ENCODE results near the gene NT5DC1. TPM values are rescaled to one million over a fixed set of nuclear protein-coding genes. Genes with fewer than 3 reads are reported as not detected.

NT5DC1 gene
- total RNA-seq, 2 donors from 2014 or later = 37.5 to 47.1 TPM

DNA sequence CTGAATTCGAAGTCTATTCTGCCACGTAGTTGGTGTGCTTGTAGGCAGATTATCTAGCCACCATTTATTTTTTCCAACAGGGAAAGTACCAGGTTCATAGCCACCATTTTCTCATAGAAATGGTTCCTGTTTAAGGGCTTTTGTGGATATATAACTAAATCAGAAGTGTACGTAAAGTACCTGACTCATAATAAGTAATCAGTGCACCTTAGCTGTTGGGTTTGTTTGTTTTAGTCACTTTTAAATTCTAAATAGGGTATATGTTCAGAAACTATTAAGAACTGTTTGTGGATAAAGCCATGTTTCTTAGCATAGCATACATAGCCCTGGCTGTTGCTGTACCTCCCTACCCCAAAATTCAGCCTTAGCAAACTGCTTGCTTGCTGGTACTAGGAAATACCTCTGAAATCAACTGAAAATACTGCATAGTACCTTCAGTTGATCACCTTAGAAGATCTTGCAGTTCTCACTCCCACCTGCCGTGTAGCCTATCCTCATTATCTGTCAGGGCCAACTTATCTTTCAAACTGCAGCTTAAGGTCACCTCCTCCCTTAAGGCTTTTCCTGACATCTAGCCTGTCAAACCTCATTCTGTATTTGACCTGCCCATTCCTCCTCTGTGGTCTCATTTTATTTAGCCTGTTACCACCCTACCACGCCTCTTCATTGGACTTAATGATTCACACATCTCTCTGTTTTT is 69.9 kb downstream of the NT5DC1 start:
- no peaks in the 10 kb centered on the region for H3K27me3 Mint-ChIP-seq

DNA sequence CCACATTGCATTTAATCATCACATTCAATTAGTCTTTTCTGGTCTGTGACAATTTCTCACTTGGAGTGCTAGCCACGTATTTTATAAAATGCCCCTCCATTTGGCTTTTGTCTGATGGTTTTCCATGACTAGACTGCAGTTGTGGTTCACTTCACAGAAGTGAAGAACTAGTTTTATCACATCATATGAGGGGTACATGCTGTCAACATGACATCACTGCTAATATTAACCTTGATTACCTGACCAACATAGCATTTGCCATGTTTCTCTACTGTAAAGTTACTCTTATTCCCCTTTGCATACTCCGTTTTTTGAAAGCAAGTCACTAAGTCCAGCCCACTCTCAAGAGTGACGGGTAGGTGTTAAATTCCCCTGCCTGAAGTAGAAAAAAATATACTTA is 73.3 kb downstream of the NT5DC1 start:
- Mint-ChIP-seq H3K4me1 (no peaks in the 10 kb centered on the region), H3K4me3 (no peak overlapping the region), H3K27ac (no peak overlapping the region), H3K27me3 (no peaks in the 10 kb centered on the region), H3K36me3 (ENCODE audit: low read depth) (peaks cover 20% of the 10 kb centered on the region), H3K9me3 (peaks cover 6% of the 10 kb centered on the region)
- ATAC-seq (replicated peaks) = no peak

More for the DNA sequence above, 69.9 kb downstream of the NT5DC1 start:
- no peaks in the 10 kb centered on the region for H3K4me1 Mint-ChIP-seq
- no peak overlapping the region for H3K27ac Mint-ChIP-seq
- H3K36me3 Mint-ChIP-seq (ENCODE audit: low read depth) = peaks cover 21% of the 10 kb centered on the region
- peaks cover 3% of the 10 kb centered on the region for H3K9me3 Mint-ChIP-seq
- no peak for ATAC-seq (replicated peaks)
- no peak overlapping the region for H3K4me3 Mint-ChIP-seq

DNA sequence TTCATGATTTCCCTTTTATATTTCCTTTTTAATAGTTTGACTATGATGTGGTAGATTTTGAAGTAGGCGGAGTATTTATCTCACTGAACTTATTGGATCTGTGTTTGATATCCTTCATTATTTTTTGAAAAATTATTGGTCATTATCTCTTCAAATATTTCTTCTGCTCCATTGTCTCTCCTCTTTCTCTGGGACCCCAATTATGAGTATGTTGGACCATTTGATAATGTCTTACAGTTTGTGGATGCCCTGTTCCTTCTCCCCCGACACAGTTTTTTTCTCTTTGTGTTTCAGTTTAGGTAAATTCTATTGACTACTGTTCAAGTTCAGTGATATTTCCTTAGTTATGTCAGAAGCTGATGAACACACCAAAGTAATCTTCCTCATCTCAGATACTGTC is 74.7 kb downstream of the NT5DC1 start:
- no peaks in the 10 kb centered on the region for H3K27me3 Mint-ChIP-seq
- no peak for ATAC-seq (replicated peaks)
- H3K36me3 Mint-ChIP-seq (ENCODE audit: low read depth) = peaks cover 20% of the 10 kb centered on the region
- no peak overlapping the region for H3K4me3 Mint-ChIP-seq
- H3K9me3 Mint-ChIP-seq = peaks cover 6% of the 10 kb centered on the region
- H3K27ac Mint-ChIP-seq = no peak overlapping the region
- no peaks in the 10 kb centered on the region for H3K4me1 Mint-ChIP-seq

DNA sequence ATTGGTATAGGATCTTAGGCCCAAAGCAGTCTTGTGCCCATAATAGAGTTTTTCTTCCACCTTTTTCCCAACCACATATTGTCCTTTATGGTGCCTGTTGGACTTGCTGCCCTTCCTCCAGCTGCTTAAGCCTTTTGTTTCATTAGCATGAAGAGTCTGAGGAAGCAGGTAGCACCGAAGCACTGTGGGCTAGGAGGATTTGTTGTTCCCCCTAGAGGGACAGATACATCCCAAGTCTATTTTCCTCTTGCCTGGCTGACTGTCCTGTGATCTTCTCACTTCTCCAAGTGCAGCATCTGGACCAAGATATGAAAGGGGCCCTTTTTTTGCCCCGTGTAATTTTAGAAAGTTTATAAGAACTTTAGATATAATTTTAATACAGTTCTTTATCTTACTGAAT is 75.9 kb downstream of the NT5DC1 start:
- Mint-ChIP-seq H3K36me3 (ENCODE audit: low read depth) (peaks cover 20% of the 10 kb centered on the region), H3K4me3 (no peak overlapping the region), H3K4me1 (no peaks in the 10 kb centered on the region), H3K27me3 (no peaks in the 10 kb centered on the region), H3K9me3 (peaks cover 6% of the 10 kb centered on the region), H3K27ac (no peak overlapping the region)
- no peak for ATAC-seq (replicated peaks)

DNA sequence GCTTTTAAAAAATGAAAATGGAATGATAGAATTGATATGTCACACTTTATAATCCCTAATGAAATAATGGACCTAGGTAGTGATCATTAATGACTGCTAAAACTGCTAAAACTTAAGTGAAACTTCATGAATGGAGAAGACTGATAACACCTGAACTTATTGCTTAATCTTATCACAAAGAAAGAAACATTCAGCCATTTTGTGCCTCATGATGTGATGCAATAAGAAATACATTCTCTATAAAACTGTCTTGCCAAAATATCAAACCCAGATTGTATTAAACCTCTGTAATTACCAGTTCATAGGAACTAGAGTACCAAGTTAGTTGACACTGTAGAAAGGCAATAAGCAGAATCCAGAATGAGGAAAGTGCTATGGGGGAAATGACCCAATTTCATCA is 79.7 kb downstream of the NT5DC1 start:
- Mint-ChIP-seq H3K27me3 (no peaks in the 10 kb centered on the region), H3K9me3 (peaks cover 5% of the 10 kb centered on the region), H3K4me1 (peaks cover 8% of the 10 kb centered on the region), H3K4me3 (no peak overlapping the region), H3K36me3 (ENCODE audit: low read depth) (peaks cover 6% of the 10 kb centered on the region), H3K27ac (no peak overlapping the region)
- no peak for ATAC-seq (replicated peaks)

DNA sequence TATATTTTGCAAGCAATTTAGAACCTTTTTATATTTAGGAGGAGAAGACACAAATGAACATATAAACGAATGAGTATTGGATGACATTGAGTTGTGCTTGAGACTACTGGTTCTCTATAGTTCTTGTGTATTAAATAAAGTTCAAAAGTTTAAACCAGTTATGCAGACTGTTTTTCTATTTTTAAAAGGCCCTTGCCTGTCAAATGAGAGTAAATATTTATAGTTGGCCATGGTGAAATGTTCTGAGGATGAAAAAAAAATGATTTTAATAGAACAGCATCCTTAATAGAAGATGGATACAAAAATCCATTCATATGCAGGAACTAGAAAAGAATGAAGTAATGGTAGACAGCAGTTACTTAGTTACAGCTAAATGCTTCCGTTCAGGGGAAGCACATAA is 88.8 kb downstream of the NT5DC1 start:
- Mint-ChIP-seq H3K9me3 (peaks cover 3% of the 10 kb centered on the region), H3K27me3 (no peaks in the 10 kb centered on the region), H3K4me1 (peaks cover under 1% of the 10 kb centered on the region)

DNA sequence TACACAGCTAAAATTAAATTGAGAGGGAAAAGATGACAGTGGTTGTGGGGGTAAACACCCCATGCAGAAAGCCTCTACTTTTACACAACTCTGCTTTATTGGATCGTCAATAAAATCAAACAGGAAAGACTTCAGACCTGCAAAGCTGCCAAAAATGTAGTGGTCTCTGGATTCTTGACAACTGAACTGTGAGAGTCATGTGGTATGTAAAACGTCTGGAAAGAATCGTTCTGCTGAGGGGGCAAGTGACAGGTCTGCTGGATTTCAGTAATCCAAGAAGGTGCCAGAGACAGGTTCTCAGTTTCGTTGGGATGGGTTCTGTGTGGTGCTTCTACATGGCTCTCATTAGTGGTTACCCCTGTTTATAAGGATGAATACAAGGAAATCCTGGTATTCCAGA is 89.9 kb downstream of the NT5DC1 start:
- Mint-ChIP-seq H3K27me3 (no peaks in the 10 kb centered on the region), H3K4me1 (no peaks in the 10 kb centered on the region), H3K27ac (no peak overlapping the region), H3K36me3 (ENCODE audit: low read depth) (peaks cover 14% of the 10 kb centered on the region), H3K9me3 (peaks cover 2% of the 10 kb centered on the region), H3K4me3 (no peak overlapping the region)
- ATAC-seq (replicated peaks) = no peak

More for the DNA sequence above, 88.8 kb downstream of the NT5DC1 start:
- no peak overlapping the region for H3K4me3 Mint-ChIP-seq
- H3K27ac Mint-ChIP-seq = no peak overlapping the region
- no peak for ATAC-seq (replicated peaks)
- H3K36me3 Mint-ChIP-seq (ENCODE audit: low read depth) = peaks cover 14% of the 10 kb centered on the region

DNA sequence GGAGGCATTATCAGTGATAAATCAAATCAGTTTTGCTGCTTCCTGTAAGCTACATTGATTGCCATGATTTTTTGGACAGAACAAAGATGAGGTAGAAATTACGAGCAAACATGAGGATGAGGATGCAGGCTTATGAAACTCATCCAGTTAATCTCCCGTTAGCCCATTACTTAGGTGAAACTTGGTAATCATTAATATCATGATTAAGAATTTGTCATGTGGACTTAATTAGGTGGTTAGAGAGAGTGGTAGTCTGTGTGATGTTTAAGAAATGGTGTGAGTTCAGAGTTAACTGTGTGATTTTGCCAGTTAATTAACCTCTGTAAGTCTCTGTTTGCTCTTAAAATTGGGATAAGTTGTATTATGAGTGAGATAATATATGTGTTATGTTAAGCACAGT is 91.2 kb downstream of the NT5DC1 start:
- no peak for ATAC-seq (replicated peaks)
- no peak overlapping the region for H3K27ac Mint-ChIP-seq
- no peaks in the 10 kb centered on the region for H3K4me1 Mint-ChIP-seq
- H3K9me3 Mint-ChIP-seq = no peaks in the 10 kb centered on the region
- peaks cover 10% of the 10 kb centered on the region for H3K36me3 Mint-ChIP-seq (ENCODE audit: low read depth)
- no peak overlapping the region for H3K4me3 Mint-ChIP-seq
- H3K27me3 Mint-ChIP-seq = no peaks in the 10 kb centered on the region

DNA sequence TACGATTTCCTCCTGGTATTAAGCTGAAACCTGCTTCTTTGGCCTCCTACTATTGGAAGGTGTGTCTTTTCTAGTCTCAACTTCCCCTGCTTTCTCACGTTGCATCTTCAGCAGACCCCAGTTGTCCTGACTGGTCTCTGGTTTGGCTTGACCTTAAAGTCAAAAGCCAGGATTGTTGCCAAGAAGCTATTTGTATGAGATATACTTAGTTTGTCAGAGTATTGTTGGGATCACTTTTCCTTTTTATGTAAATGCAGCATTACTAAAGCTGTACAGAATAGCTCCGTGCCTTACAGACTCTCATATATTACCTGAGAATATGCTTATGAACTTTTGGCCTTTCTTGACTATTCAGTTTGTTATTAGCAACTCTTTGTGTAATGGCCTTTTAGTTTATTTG is 92.1 kb downstream of the NT5DC1 start:
- Mint-ChIP-seq H3K9me3 (no peaks in the 10 kb centered on the region), H3K36me3 (ENCODE audit: low read depth) (peaks cover 10% of the 10 kb centered on the region), H3K4me1 (no peaks in the 10 kb centered on the region), H3K27ac (no peak overlapping the region), H3K27me3 (no peaks in the 10 kb centered on the region), H3K4me3 (no peak overlapping the region)
- ATAC-seq (replicated peaks) = no peak

DNA sequence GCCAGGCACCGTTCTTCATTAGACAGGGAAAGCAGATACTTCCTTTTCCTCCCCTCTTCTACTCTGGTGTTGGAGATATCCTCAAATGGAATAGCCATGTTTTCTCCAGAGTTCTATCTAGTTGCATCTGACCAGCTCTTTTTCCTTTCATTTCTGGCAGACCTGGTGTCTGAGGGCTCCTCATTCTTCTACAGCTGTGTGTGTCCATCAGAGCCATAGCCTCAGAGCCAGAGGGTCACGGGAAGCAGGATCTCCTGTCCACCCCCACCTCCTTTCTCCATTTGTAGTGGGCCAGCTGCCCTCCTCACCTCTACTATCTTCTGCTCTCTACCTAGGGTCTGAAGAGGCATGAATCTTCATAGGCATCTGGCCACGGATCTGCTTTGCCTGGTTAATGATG is 96.2 kb downstream of the NT5DC1 start:
- Mint-ChIP-seq H3K36me3 (ENCODE audit: low read depth) (no peaks in the 10 kb centered on the region), H3K27ac (no peak overlapping the region), H3K27me3 (no peaks in the 10 kb centered on the region), H3K4me1 (no peaks in the 10 kb centered on the region), H3K4me3 (no peak overlapping the region), H3K9me3 (no peaks in the 10 kb centered on the region)
- ATAC-seq (replicated peaks) = no peak

DNA sequence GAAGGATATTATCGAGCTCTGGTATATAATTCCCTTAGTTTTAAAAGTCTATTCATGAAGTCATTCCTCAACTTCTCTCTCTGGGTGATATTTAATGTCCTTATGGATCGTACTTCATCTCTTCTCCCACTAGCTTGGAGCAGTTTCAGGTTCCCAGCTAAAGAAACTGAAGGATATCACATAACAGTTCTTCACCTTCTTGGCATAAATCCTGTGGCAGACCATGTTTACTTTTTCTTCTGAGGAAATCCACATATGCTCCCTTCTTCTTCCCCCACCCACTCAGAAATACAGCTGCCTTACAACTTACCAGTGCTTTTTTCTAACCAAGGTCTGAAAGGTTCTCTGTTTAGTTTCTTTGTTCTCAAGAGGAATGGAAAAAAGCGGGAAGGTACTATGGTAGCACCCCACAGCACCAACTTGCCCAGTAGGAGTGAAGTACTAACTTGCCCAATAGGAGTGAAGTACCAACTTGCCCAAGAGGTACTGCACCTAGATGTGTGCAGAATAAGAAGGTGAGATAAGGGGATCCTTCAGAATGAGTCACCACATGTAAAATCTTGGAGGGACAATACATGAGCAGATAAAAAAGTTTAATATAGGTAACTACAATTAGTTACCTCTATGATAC is 100.1 kb downstream of the NT5DC1 start:
- H3K27ac Mint-ChIP-seq = no peak overlapping the region
- no peaks in the 10 kb centered on the region for H3K27me3 Mint-ChIP-seq
- no peaks in the 10 kb centered on the region for H3K9me3 Mint-ChIP-seq
- H3K4me3 Mint-ChIP-seq = no peak overlapping the region
- ATAC-seq (replicated peaks) = no peak
- no peaks in the 10 kb centered on the region for H3K36me3 Mint-ChIP-seq (ENCODE audit: low read depth)
- no peaks in the 10 kb centered on the region for H3K4me1 Mint-ChIP-seq

DNA sequence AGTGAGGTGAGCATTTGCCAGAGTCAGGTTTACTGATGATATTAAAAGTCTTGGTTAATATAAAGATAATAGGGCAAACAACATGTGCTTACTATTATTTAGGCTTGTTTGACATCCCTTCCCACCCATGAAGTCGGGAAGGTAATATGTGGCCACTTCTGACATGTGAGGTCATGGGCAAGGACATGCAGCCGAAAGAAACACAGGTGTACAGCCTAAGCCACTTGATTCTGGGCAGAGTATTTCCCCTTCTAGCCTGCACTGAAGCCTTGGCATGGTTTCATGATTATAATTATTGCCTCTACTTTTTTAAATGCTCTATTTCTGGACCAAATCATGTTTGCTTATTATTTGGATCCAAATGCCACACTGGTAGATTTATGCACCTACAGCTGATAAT is 100.9 kb downstream of the NT5DC1 start:
- Mint-ChIP-seq H3K36me3 (ENCODE audit: low read depth) (no peaks in the 10 kb centered on the region), H3K27me3 (no peaks in the 10 kb centered on the region), H3K4me1 (no peaks in the 10 kb centered on the region), H3K4me3 (no peak overlapping the region), H3K9me3 (no peaks in the 10 kb centered on the region), H3K27ac (no peak overlapping the region)
- no peak for ATAC-seq (replicated peaks)

DNA sequence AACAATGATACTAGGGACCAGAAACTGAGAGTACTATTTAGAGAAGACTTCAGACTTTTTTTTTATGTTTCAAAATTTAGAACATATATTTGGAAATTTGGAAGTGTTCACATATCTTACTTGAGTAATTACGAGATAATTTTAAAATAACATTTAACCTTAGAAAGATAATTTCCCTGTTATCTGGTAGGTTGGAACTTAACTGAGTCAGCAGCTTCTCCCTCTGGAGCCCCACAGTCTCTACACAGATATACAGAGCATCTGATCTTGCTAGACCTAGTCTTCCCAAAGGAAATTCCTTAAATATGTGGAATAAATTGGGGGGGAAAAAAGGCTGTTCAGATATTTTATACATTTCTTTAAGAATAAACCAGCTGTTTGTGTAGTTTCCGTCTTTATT is 104.6 kb downstream of the NT5DC1 start:
- Mint-ChIP-seq H3K36me3 (ENCODE audit: low read depth) (no peaks in the 10 kb centered on the region), H3K27ac (no peak overlapping the region), H3K4me1 (no peaks in the 10 kb centered on the region), H3K4me3 (no peak overlapping the region), H3K27me3 (no peaks in the 10 kb centered on the region), H3K9me3 (no peaks in the 10 kb centered on the region)
- no peak for ATAC-seq (replicated peaks)

DNA sequence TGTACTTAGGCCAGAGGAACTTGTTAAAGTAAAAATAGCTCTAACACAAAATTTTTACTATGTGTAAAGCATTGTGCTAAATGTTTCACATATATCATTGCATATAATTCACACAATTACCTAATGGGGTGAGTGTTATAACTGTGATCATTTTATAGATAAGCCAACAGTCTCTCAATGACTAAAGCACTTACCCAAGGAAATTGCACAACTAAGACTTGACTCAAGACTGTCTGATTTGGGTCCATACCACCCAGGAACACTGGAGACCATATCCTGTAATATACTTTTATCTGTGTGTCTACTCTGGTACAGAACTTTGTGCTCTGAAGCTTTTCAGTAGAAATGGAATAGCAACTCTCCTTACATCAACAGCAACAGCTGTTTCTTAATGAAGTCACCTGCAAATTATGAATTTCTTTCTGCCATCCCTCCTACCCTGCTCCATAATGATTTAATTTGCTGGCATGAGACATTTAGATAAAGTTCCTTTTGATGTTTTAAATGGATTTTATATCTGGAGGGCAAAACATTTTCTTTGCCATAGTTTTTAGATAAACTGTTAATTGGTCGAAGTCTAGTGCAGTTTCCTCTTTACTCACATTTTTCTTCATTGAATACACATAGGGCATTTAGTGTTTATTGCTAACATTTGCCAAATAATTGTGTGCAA is 105.7 kb downstream of the NT5DC1 start:
- no peak overlapping the region for H3K27ac Mint-ChIP-seq
- no peak for ATAC-seq (replicated peaks)
- no peaks in the 10 kb centered on the region for H3K36me3 Mint-ChIP-seq (ENCODE audit: low read depth)
- H3K4me3 Mint-ChIP-seq = no peak overlapping the region
- no peaks in the 10 kb centered on the region for H3K9me3 Mint-ChIP-seq
- H3K27me3 Mint-ChIP-seq = no peaks in the 10 kb centered on the region
- H3K4me1 Mint-ChIP-seq = no peaks in the 10 kb centered on the region

All from activated T-helper 17 cell treated with anti-CD3 and anti-CD28 coated beads, Interleukin-2, amount 50 U/mL, for 72 hours (primary cell).